Aorta (tissue), 5 donors: ENCODE measurements around the gene PKNOX2. TPM values are rescaled to one million over a fixed set of nuclear protein-coding genes. Genes with fewer than 3 reads are reported as not detected.
A peak's percentile ranks its signal among the peaks of the same experiment; 100 is the strongest.

Experiments
- ATAC-seq: fragments of 200-7000 bp; cut with Tn5 transposase; one replicate; pipeline ENCODE4 v1.9.1; 2022; ENCODE audit warnings: moderate library complexity; ENCODE audit not compliant: low FRiP score
- DNase-seq, 2 donors: peaks; one replicate each; pipeline ENCODE4 v3.0.0-alpha.2; 2020
- H3K27ac ChIP-seq, 2 donors: one replicate each; pipeline ENCODE4 v1.5.1; 2013; ENCODE audit warnings: low read length in 2 of 2, mild to moderate bottlenecking in 2 of 2, moderate library complexity in 2 of 2, control low read depth in 1 of 2, inconsistent platforms in 1 of 2, low read depth in 1 of 2
- H3K27me3 ChIP-seq, 2 donors: one replicate each; pipeline ENCODE4 v1.6.1; 2013; ENCODE audit warnings: control low read depth in 1 of 2, low read length in 1 of 2, mild to moderate bottlenecking in 1 of 2, moderate library complexity in 1 of 2; ENCODE audit not compliant: insufficient read depth in 2 of 2, control insufficient read depth in 1 of 2
- H3K36me3 ChIP-seq, 2 donors: one replicate each; pipeline ENCODE4 v1.6.1; 2013; ENCODE audit warnings: control low read depth in 1 of 2, low read length in 1 of 2, mild to moderate bottlenecking in 1 of 2; ENCODE audit not compliant: insufficient read depth in 2 of 2, control insufficient read depth in 1 of 2
- H3K4me1 ChIP-seq, 2 donors: one replicate each; pipeline ENCODE4 v1.6.1; 2013; ENCODE audit warnings: low read length in 2 of 2, control low read depth in 1 of 2, mild to moderate bottlenecking in 1 of 2, moderate library complexity in 1 of 2; ENCODE audit not compliant: insufficient read depth in 2 of 2, control insufficient read depth in 1 of 2
- H3K4me3 ChIP-seq, 2 donors: one replicate each; pipeline ENCODE4 v1.5.1; 2013; ENCODE audit warnings: low read length in 2 of 2, control low read depth in 1 of 2, mild to moderate bottlenecking in 1 of 2
- H3K9me3 ChIP-seq: one replicate; pipeline ENCODE4 v1.6.1; 2013; ENCODE audit warnings: mild to moderate bottlenecking, low read length; ENCODE audit not compliant: control insufficient read depth
- WGBS, 2 donors: extraction: QIAGEN DNeasy Blood & Tissue Kit; methylation state at CpG; one replicate each; pipeline ENCODE4 v1.1.7; 2013; 5-methylcytosine and 5-hydroxymethylcytosine counted together
- intact Hi-C, 2 donors: fragments of 100-400 bp; cut with DNase I; formaldehyde crosslinking; loops; one replicate each; pipeline versions ENCODE4 v1.14.2 to v1.15.0; 2022
- polyA plus RNA-seq, 2 donors: library from polyadenylated mRNA; stranded (reverse); fragments of 200-250 nt; gene quantifications; one replicate each; pipeline ENCODE4 v1.2.3, GENCODE V29; 2013
- total RNA-seq, 2 donors: library from RNA; stranded (reverse); fragmentation: NEBNext Ultra II Directional; extraction: Animal tissue kit (Norgen Biotek cat#: 25700); gene quantifications; one replicate each; pipeline ENCODE4 v1.2.1, GENCODE V29; 2021
- donor health status: healthy with polysubstance abuse.
- donor health status: Bipolar disorder and iron deficiency.
- donor health status: DM: no; HTN: no; CAD: no.
- donor health status: DM: no; HTN: no; CAD: no.
- donor health status: DM: yes; HTN: yes; CAD: no.

The PKNOX2 gene
- total and polyA plus RNA-seq, 4 donors: 1.8 to 19.8 (median 5.8) TPM

GRCh38 chr11:125257751-125258150 lies 93.2 kb downstream of the PKNOX2 start:
- Histone ChIP-seq H3K9me3 (no peaks in the 10 kb centered on the region), H3K4me3 (no peak overlapping the region), H3K4me1 (no peaks in the 10 kb centered on the region), H3K36me3 (no peaks in the 10 kb centered on the region), H3K27me3 (no peaks in the 10 kb centered on the region), H3K27ac (no peak overlapping the region)
- 97 to 99% methylated on average over 4 of the region's 4 CpGs for WGBS, 2 donors
- no peak for ATAC-seq
- DNase-seq: no peak
- intact Hi-C loops: loop anchor here in 1 of 2 donors (2.0 kb wide), 1 partner anchor 15 kb away; no protein-coding TSS in a partner anchor

- ATAC-seq (no peak), DNase-seq (no peak)
- Histone ChIP-seq H3K27ac (no peak overlapping the region), H3K4me3 (no peak overlapping the region), H3K27me3 (no peaks in the 10 kb centered on the region), H3K36me3 (no peaks in the 10 kb centered on the region), H3K9me3 (no peaks in the 10 kb centered on the region), H3K4me1 (no peaks in the 10 kb centered on the region)
- WGBS, 2 donors: 74 to 77% methylated on average over 8 of the region's 8 CpGs
- intact Hi-C loops: no loop called here
Observed at GRCh38 chr11:125258291-125259032, 93.9 kb downstream of the PKNOX2 start.

GRCh38 chr11:125261588-125261987 lies 97.0 kb downstream of the PKNOX2 start:
- H3K9me3 ChIP-seq: no peaks in the 10 kb centered on the region
- H3K4me1 ChIP-seq: no peaks in the 10 kb centered on the region
- WGBS, 2 donors: 14 to 16% methylated on average over 4 of the region's 4 CpGs
- H3K27me3 ChIP-seq: no peaks in the 10 kb centered on the region
- intact Hi-C loops: loop anchor here in 1 of 2 donors (5.0 kb wide), 1 partner anchor 94 kb away; no protein-coding TSS in a partner anchor
- no peak for DNase-seq
- H3K4me3 ChIP-seq: no peak overlapping the region
- H3K27ac ChIP-seq: no peak overlapping the region
- H3K36me3 ChIP-seq: no peaks in the 10 kb centered on the region
- no peak for ATAC-seq

- no peaks in the 10 kb centered on the region for H3K27me3 ChIP-seq
- 61 to 67% methylated on average over 20 of the region's 20 CpGs for WGBS, 2 donors
- intact Hi-C loops: loop anchor here in 1 of 2 donors (5.0 kb wide), 1 partner anchor 95 kb away; no protein-coding TSS in a partner anchor
- no peak overlapping the region for H3K27ac ChIP-seq
- no peaks in the 10 kb centered on the region for H3K36me3 ChIP-seq
- ATAC-seq (no peak), DNase-seq (no peak)
- no peaks in the 10 kb centered on the region for H3K4me1 ChIP-seq
- H3K9me3 ChIP-seq: no peaks in the 10 kb centered on the region
- no peak overlapping the region for H3K4me3 ChIP-seq
Observed at GRCh38 chr11:125262194-125262829, 97.8 kb downstream of the PKNOX2 start.

GRCh38 chr11:125262830-125263218 lies 98.3 kb downstream of the PKNOX2 start:
- peak; percentile 72 for ATAC-seq
- no peaks in the 10 kb centered on the region for H3K36me3 ChIP-seq
- no peak overlapping the region for H3K4me3 ChIP-seq
- H3K4me1 ChIP-seq: no peaks in the 10 kb centered on the region
- H3K27ac ChIP-seq: no peak overlapping the region
- no peaks in the 10 kb centered on the region for H3K9me3 ChIP-seq
- H3K27me3 ChIP-seq: no peaks in the 10 kb centered on the region
- intact Hi-C loops: loop anchor here in 1 of 2 donors (5.0 kb wide), 1 partner anchor 96 kb away; no protein-coding TSS in a partner anchor
- DNase-seq: peak in 1 of 2 donors; percentile 56
- WGBS, 2 donors: 5 to 6% methylated on average over 10 of the region's 10 CpGs

- 3 to 4% methylated on average over 29 of the region's 29 CpGs for whole genome bisulfite sequencing, 2 donors
- no peaks in the 10 kb centered on the region for H3K27me3 ChIP-seq
- no peaks in the 10 kb centered on the region for H3K9me3 ChIP-seq
- intact Hi-C loops: loop anchor here in 1 of 2 donors (5.0 kb wide), 1 partner anchor 96 kb away; no protein-coding TSS in a partner anchor
- peak; percentile 89 to 91 for DNase-seq
- H3K36me3 ChIP-seq: no peaks in the 10 kb centered on the region
- H3K4me1 ChIP-seq: no peaks in the 10 kb centered on the region
- H3K27ac ChIP-seq: no peak overlapping the region
- peak; percentile 81 for ATAC-seq
- no peak overlapping the region for H3K4me3 ChIP-seq
Observed at GRCh38 chr11:125263268-125263790, 98.8 kb downstream of the PKNOX2 start.

GRCh38 chr11:125264100-125265022 lies 99.8 kb downstream of the PKNOX2 start:
- H3K4me1 ChIP-seq: no peaks in the 10 kb centered on the region
- DNase-seq: no peak
- no peaks in the 10 kb centered on the region for H3K36me3 ChIP-seq
- H3K4me3 ChIP-seq: no peak overlapping the region
- intact Hi-C loops: loop anchor here in 1 of 2 donors (5.0 kb wide), 1 partner anchor 97 kb away; no protein-coding TSS in a partner anchor
- ATAC-seq: no peak
- H3K27ac ChIP-seq: no peak overlapping the region
- no peaks in the 10 kb centered on the region for H3K9me3 ChIP-seq
- H3K27me3 ChIP-seq: no peaks in the 10 kb centered on the region
- 92 to 95% methylated on average over 14 of the region's 14 CpGs for WGBS, 2 donors

- H3K4me1 ChIP-seq: peaks cover 0 to 9% of the 10 kb centered on the region in 2 donors
- H3K4me3 ChIP-seq: no peak overlapping the region
- intact Hi-C loops: no loop called here
- no peaks in the 10 kb centered on the region for H3K27me3 ChIP-seq
- no peaks in the 10 kb centered on the region for H3K9me3 ChIP-seq
- H3K36me3 ChIP-seq: no peaks in the 10 kb centered on the region
- H3K27ac ChIP-seq: no peak overlapping the region
- DNase-seq: no peak
- ATAC-seq: no peak
- WGBS, 2 donors: 92 to 94% methylated on average over 8 of the region's 8 CpGs
Observed at GRCh38 chr11:125267548-125267947, 103.0 kb downstream of the PKNOX2 start.
